ENCODE measurements around the gene NOL4L. TPM values are rescaled to one million over a fixed set of nuclear protein-coding genes. Genes with fewer than 3 reads are reported as not detected.

NOL4L gene
- polyA plus RNA-seq, 1 donor (not counting 4 experiments of a cell fraction or from before 2014, with no cell fraction given), result 1.0 TPM

- FAIRE-seq, result no peak
Measured at GRCh38 chr20:32603046-32603726, 18.1 kb upstream of the NOL4L start.

GRCh38 chr20:32602273-32602672, 17.1 kb upstream of the NOL4L start:
- no peaks in the 10 kb centered on the region for H3K79me2 ChIP-seq (ENCODE audit: control insufficient read depth, insufficient read depth, low read length)
- no peak overlapping the region for H3K27ac ChIP-seq (ENCODE audit: control insufficient read depth, insufficient read depth, low read length)
- TF ChIP-seq CTCF (optimal IDR thresholded peaks at IDR 0.05 in 1 of 3, IDR thresholded peaks at IDR 0.05 in 1 of 3, conservative IDR thresholded peaks at IDR 0.05 in 1 of 3; ENCODE audit: extremely low read depth in 1 of 3, insufficient read depth in 2 of 3, low read length in 3 of 3) (no peak), EZH2 (IDR thresholded peaks at IDR 0.05; ENCODE audit: low read length) (no peak)
- H3K9ac ChIP-seq (ENCODE audit: control insufficient read depth, extremely low read depth, insufficient read depth, low read length), result no peak overlapping the region
- FAIRE-seq, result no peak
- no peak overlapping the region for H3K4me3 ChIP-seq (ENCODE audit: control insufficient read depth in 2 of 3, extremely low read depth in 1 of 3, insufficient read depth in 2 of 3, low read depth in 1 of 3, low read length in 3 of 3)
- H3K9me1 ChIP-seq (ENCODE audit: control insufficient read depth, extremely low read depth, insufficient read depth, low read length), result no peaks in the 10 kb centered on the region
- H3K36me3 ChIP-seq (ENCODE audit: control insufficient read depth in 2 of 2, extremely low read depth in 1 of 2, insufficient read depth in 2 of 2, low read length in 2 of 2), result no peaks in the 10 kb centered on the region
- no peaks in the 10 kb centered on the region for H3K9me3 ChIP-seq (ENCODE audit: control insufficient read depth, low read depth, low read length)
- H4K20me1 ChIP-seq (ENCODE audit: control insufficient read depth, extremely low read depth, insufficient read depth, low read length), result no peaks in the 10 kb centered on the region
- H3K4me2 ChIP-seq (ENCODE audit: control insufficient read depth, extremely low read depth, insufficient read depth, low read depth, low read length), result no peak overlapping the region
- peaks cover 38% of the 10 kb centered on the region for H3K27me3 ChIP-seq (ENCODE audit: control insufficient read depth, extremely low read depth, insufficient read depth, low read length)
- DNase-seq (ENCODE audit: low read depth, low spot score), result no peak
- H2AFZ ChIP-seq (ENCODE audit: control insufficient read depth, low read length), result no peak overlapping the region
- no peaks in the 10 kb centered on the region for H3K4me1 ChIP-seq (ENCODE audit: control insufficient read depth, extremely low read depth, insufficient read depth, low read length)
- dilution Hi-C loops (cut with MboI; ENCODE audit: extremely low pct_ligation_motif_present, low sequenced_read_pairs), result no loop called here

More at GRCh38 chr20:32603046-32603726, 18.1 kb upstream of the NOL4L start:
- Histone ChIP-seq H3K9ac (ENCODE audit: control insufficient read depth, extremely low read depth, insufficient read depth, low read length) (no peak overlapping the region), H3K27me3 (ENCODE audit: control insufficient read depth, extremely low read depth, insufficient read depth, low read length) (peaks cover 42% of the 10 kb centered on the region), H3K79me2 (ENCODE audit: control insufficient read depth, insufficient read depth, low read length) (no peaks in the 10 kb centered on the region), H2AFZ (ENCODE audit: control insufficient read depth, low read length) (no peak overlapping the region), H4K20me1 (ENCODE audit: control insufficient read depth, extremely low read depth, insufficient read depth, low read length) (no peaks in the 10 kb centered on the region), H3K4me1 (ENCODE audit: control insufficient read depth, extremely low read depth, insufficient read depth, low read length) (no peaks in the 10 kb centered on the region), H3K36me3 (ENCODE audit: control insufficient read depth in 2 of 2, extremely low read depth in 1 of 2, insufficient read depth in 2 of 2, low read length in 2 of 2) (no peaks in the 10 kb centered on the region), H3K4me2 (ENCODE audit: control insufficient read depth, extremely low read depth, insufficient read depth, low read depth, low read length) (no peak overlapping the region), H3K4me3 (ENCODE audit: control insufficient read depth in 2 of 3, extremely low read depth in 1 of 3, insufficient read depth in 2 of 3, low read depth in 1 of 3, low read length in 3 of 3) (no peak overlapping the region), H3K9me1 (ENCODE audit: control insufficient read depth, extremely low read depth, insufficient read depth, low read length) (no peaks in the 10 kb centered on the region), H3K9me3 (ENCODE audit: control insufficient read depth, low read depth, low read length) (no peaks in the 10 kb centered on the region), H3K27ac (ENCODE audit: control insufficient read depth, insufficient read depth, low read length) (no peak overlapping the region)
- DNase-seq (ENCODE audit: low read depth, low spot score), result no peak
- no peak for TF ChIP-seq EZH2 (IDR thresholded peaks at IDR 0.05; ENCODE audit: low read length)
- TF ChIP-seq CTCF (optimal IDR thresholded peaks at IDR 0.05 in 1 of 3, IDR thresholded peaks at IDR 0.05 in 1 of 3, conservative IDR thresholded peaks at IDR 0.05 in 1 of 3; ENCODE audit: extremely low read depth in 1 of 3, insufficient read depth in 2 of 3, low read length in 3 of 3), result no peak
- dilution Hi-C loops (cut with MboI; ENCODE audit: extremely low pct_ligation_motif_present, low sequenced_read_pairs), result no loop called here

Measured in keratinocyte (primary cell).